ENCODE measurements around the gene ARGLU1.
A peak's percentile ranks its signal among the peaks of the same experiment; 100 is the strongest.

- TF ChIP-seq CTCF (IDR thresholded peaks at IDR 0.05 in 8 of 11, conservative IDR thresholded peaks at IDR 0.05 in 3 of 11) (peak in 6 of 11 experiments; percentile 46 to 73 (median 53)), POLR2A (IDR thresholded peaks at IDR 0.05) (no peak)
Observed at GRCh38 chr13:106533101-106533942, 34.6 kb downstream of the ARGLU1 start.
